HCT116 (cell line): ENCODE results near the gene DISP2. TPM values are rescaled to one million over a fixed set of nuclear protein-coding genes. Genes with fewer than 3 reads are reported as not detected.

ENCODE experiments used
- ATAC-seq: fragments of 200-7000 bp; cut with Tn5 transposase; 2 replicates; pipeline ENCODE4 v1.9.1; 2020; ENCODE audit warnings: mild to moderate bottlenecking, moderate library complexity
- BruUV-seq: library from RNA; stranded (reverse); fragments of 400-500 nt; replicated peaks from 2 replicates; lab custom pipeline; 2021; lab: Mats Ljungman, UMichigan
- CTCF ChIA-PET: fragments of 300-600 bp; sonication (Branson Sonifier 250); formaldehyde crosslinking; loops from one replicate; lab custom pipeline; 2021; ENCODE audit warnings: antibody characterized with exemption; lab: Charles Lee
- POLR2A ChIA-PET: fragments of 300-600, 350-600 bp; sonication (Branson Sonifier 250); formaldehyde crosslinking; loops from one replicate; lab custom pipeline; 2021; ENCODE audit warnings: antibody characterized with exemption; lab: Charles Lee
- RAD21 ChIA-PET, 2 experiments: fragments of 300-600 bp; sonication (Branson Sonifier 250); formaldehyde crosslinking; loops; one replicate each; lab custom pipeline; 2023; ENCODE audit warnings: low total read pairs in 2 of 2; ENCODE audit not compliant: uncharacterized antibody in 2 of 2, unreplicated experiment in 2 of 2, low non-redundant PET in 1 of 2; lab: Charles Lee
- DNase-seq: peaks from one replicate; pipeline ENCODE4 v3.0.0-alpha.2; 2010; ENCODE audit warnings: low read depth, low spot score
- H2AFZ ChIP-seq: fragments of 200-600 bp; shearing (Covaris generic), sonication (generic); 2 replicates; pipeline ENCODE4 v1.6.1; 2017; ENCODE audit warnings: low read depth, mixed run types, mixed read lengths, antibody characterized with exemption, low read length; ENCODE audit not compliant: poor library complexity, severe bottlenecking
- H3K27ac ChIP-seq: 2 replicates; pipeline ENCODE4 v1.5.1; 2012; ENCODE audit warnings: low read depth, low read length
- H3K27me3 ChIP-seq: fragments of 200-600 bp; sonication (generic); 2 replicates; pipeline ENCODE4 v1.6.1; 2016; ENCODE audit warnings: mixed run types, low read length, mixed read lengths; ENCODE audit not compliant: insufficient read depth
- H3K36me3 ChIP-seq, 2 experiments: fragments of 200-500 bp in 1 of 2; fragments of 200-600 bp in 1 of 2; sonication (Bioruptor generic) in 1 of 2; sonication (generic) in 1 of 2; 2 replicates each; pipeline versions ENCODE4 v1.5.1 to v1.6.1; 2014 to 2016; ENCODE audit warnings: low read length in 2 of 2, inconsistent platforms in 1 of 2, mixed read lengths in 1 of 2, mixed run types in 1 of 2; ENCODE audit not compliant: insufficient read depth in 2 of 2, control insufficient read depth in 1 of 2
- H3K4me1 ChIP-seq, 2 experiments: fragments of 200-600 bp in 1 of 2; sonication (generic) in 1 of 2; 2 replicates each; pipeline versions ENCODE4 v1.5.1 to v1.6.1; 2012 to 2017; ENCODE audit warnings: low read length in 2 of 2, inconsistent platforms in 1 of 2, mild to moderate bottlenecking in 1 of 2, mixed read lengths in 1 of 2, mixed run types in 1 of 2, moderate library complexity in 1 of 2; ENCODE audit not compliant: insufficient read depth in 2 of 2, control insufficient read depth in 1 of 2
- H3K4me2 ChIP-seq: fragments of 200-600 bp; sonication (generic); 2 replicates; pipeline ENCODE4 v1.6.1; 2017; ENCODE audit warnings: mixed run types, low read length, mixed read lengths
- H3K4me3 ChIP-seq, 2 experiments: fragments of 200-600 bp in 1 of 2; sonication (generic) in 1 of 2; replicated peaks in 1 of 2; 2 replicates each; pipeline ENCODE4 v1.5.1; 2011 to 2016; ENCODE audit warnings: low read length in 2 of 2, control low read depth in 1 of 2, low read depth in 1 of 2, mild to moderate bottlenecking in 1 of 2, mixed read lengths in 1 of 2, mixed run types in 1 of 2
- H3K79me2 ChIP-seq: fragments of 200-600 bp; sonication (generic); 2 replicates; pipeline ENCODE4 v1.6.1; 2017; ENCODE audit warnings: mild to moderate bottlenecking, mixed run types, low read length, moderate library complexity, mixed read lengths; ENCODE audit not compliant: insufficient read depth
- H3K9ac ChIP-seq: fragments of 200-600 bp; sonication (generic); 2 replicates; pipeline ENCODE4 v1.6.1; 2016; ENCODE audit warnings: low read length, mixed read lengths
- H3K9me2 ChIP-seq: fragments of 200-600 bp; sonication (generic), shearing (Covaris generic); 2 replicates; pipeline ENCODE4 v1.6.1; 2017; ENCODE audit warnings: mixed run types, mild to moderate bottlenecking, moderate library complexity; ENCODE audit not compliant: insufficient read depth
- H3K9me3 ChIP-seq, 2 experiments: fragments of 200-500 bp in 1 of 2; fragments of 200-600 bp in 1 of 2; sonication (Bioruptor generic) in 1 of 2; sonication (generic) in 1 of 2; 2 replicates each; pipeline ENCODE4 v1.6.1; 2014 to 2017; ENCODE audit warnings: low read length in 2 of 2, mixed read lengths in 2 of 2, inconsistent platforms in 1 of 2, low read depth in 1 of 2, mild to moderate bottlenecking in 1 of 2, mixed run types in 1 of 2, moderate library complexity in 1 of 2; ENCODE audit not compliant: control insufficient read depth in 1 of 2, insufficient read depth in 1 of 2
- H4K20me1 ChIP-seq: fragments of 200-600 bp; sonication (generic), shearing (Covaris generic); 2 replicates; pipeline ENCODE4 v1.6.1; 2017; ENCODE audit warnings: mixed run types, mild to moderate bottlenecking, moderate library complexity; ENCODE audit not compliant: insufficient read depth
- CBX3 ChIP-seq: IDR thresholded peaks from 2 replicates; pipeline ENCODE4 v1.6.1; 2012; ENCODE audit warnings: low read depth
- CEBPB ChIP-seq: IDR thresholded peaks from 2 replicates; pipeline ENCODE4 v1.6.1; 2012; ENCODE audit warnings: low read depth
- CTCF ChIP-seq, 3 experiments: fragments of 200-600 bp in 1 of 3; sonication (generic) in 1 of 3; IDR thresholded peaks in 2 of 3; conservative IDR thresholded peaks in 1 of 3; 2 replicates each; pipeline ENCODE4 v1.5.1; 2012 to 2017; ENCODE audit warnings: low read depth in 2 of 3, low read length in 2 of 3, antibody characterized with exemption in 1 of 3, borderline replicate concordance in 1 of 3, control low read depth in 1 of 3, mild to moderate bottlenecking in 1 of 3, mixed read lengths in 1 of 3, mixed run types in 1 of 3, moderate library complexity in 1 of 3; ENCODE audit not compliant: insufficient read depth in 1 of 3
- EGR1 ChIP-seq: IDR thresholded peaks from 2 replicates; pipeline ENCODE4 v1.6.1; 2012; ENCODE audit warnings: low read depth
- ELF1 ChIP-seq: IDR thresholded peaks from 2 replicates; pipeline ENCODE4 v1.6.1; 2012; ENCODE audit warnings: low read depth, borderline replicate concordance
- EZH2 ChIP-seq: fragments of 200-600 bp; sonication (generic); IDR thresholded peaks from 2 replicates; pipeline ENCODE4 v1.6.1; 2017; ENCODE audit warnings: antibody characterized with exemption, mixed run types
- EZH2phosphoT487 ChIP-seq: fragments of 200-600 bp; IDR thresholded peaks from 2 replicates; pipeline ENCODE4 v1.6.1; 2018; ENCODE audit warnings: antibody characterized with exemption, borderline replicate concordance
- FOSL1 ChIP-seq: IDR thresholded peaks from 2 replicates; pipeline ENCODE4 v1.6.1; 2012; ENCODE audit warnings: low read depth
- JUND ChIP-seq: IDR thresholded peaks from 2 replicates; pipeline ENCODE4 v1.6.1; 2012
- MAX ChIP-seq: IDR thresholded peaks from 2 replicates; pipeline ENCODE4 v1.6.1; 2012
- POLR2A ChIP-seq: IDR thresholded peaks from 2 replicates; pipeline ENCODE4 v1.7.0; 2011; ENCODE audit warnings: borderline replicate concordance; ENCODE audit not compliant: insufficient read depth, insufficient read length; ENCODE audit errors: extremely low read depth
- POLR2AphosphoS5 ChIP-seq: IDR thresholded peaks from 2 replicates; pipeline ENCODE4 v1.6.1; 2011; ENCODE audit warnings: mild to moderate bottlenecking, low read depth, low read length, moderate library complexity
- RAD21 ChIP-seq: IDR thresholded peaks from 2 replicates; pipeline ENCODE4 v1.6.1; 2012; ENCODE audit warnings: low read depth, mild to moderate bottlenecking
- SIN3A ChIP-seq: IDR thresholded peaks from 2 replicates; pipeline ENCODE4 v1.6.1; 2012; ENCODE audit warnings: low read depth
- TCF7L2 ChIP-seq: IDR thresholded peaks from 2 replicates; pipeline ENCODE4 v1.7.0; 2011; ENCODE audit warnings: borderline replicate concordance, inconsistent platforms; ENCODE audit not compliant: insufficient read depth, insufficient read length; ENCODE audit errors: extremely low read depth
- YY1 ChIP-seq: IDR thresholded peaks from 2 replicates; pipeline ENCODE4 v1.6.1; 2011; ENCODE audit warnings: low read length, low read depth, moderate library complexity, mild to moderate bottlenecking; ENCODE audit not compliant: insufficient replicate concordance; ENCODE audit errors: extremely low read depth
- ZFX ChIP-seq: fragments of 450-650 bp; IDR thresholded peaks from 2 replicates; pipeline ENCODE4 v1.6.1; 2017
- intact Hi-C: fragments of 100-400 bp; cut with micrococcal nuclease; formaldehyde crosslinking; loops from 2 replicates; pipeline ENCODE4 v1.10.0; 2022
- total RNA-seq: library from RNA; stranded (reverse); gene quantifications from one replicate; pipeline ENCODE4 v1.2.1, GENCODE V29; 2021; ENCODE audit not compliant: unreplicated experiment
- TF ChIP-seq, protein P1 (sequence below): IDR thresholded peaks from 2 replicates; pipeline ENCODE4 v1.6.1; 2012; ENCODE audit warnings: low read depth

Gene DISP2
- total RNA-seq, 1 experiment from 2014 or later, result 3.3 TPM

GRCh38 chr15:40360015-40360414 is 2.0 kb downstream of the DISP2 start:
- Histone ChIP-seq H3K9ac (no peak overlapping the region), H3K9me2 (no peaks in the 10 kb centered on the region), H3K4me1 (peaks cover 10 to 18% of the 10 kb centered on the region in 2 experiments), H3K9me3 (no peaks in the 10 kb centered on the region), H3K79me2 (no peaks in the 10 kb centered on the region), H3K27ac (no peak overlapping the region), H3K27me3 (no peaks in the 10 kb centered on the region), H3K36me3 (no peaks in the 10 kb centered on the region), H3K4me3 (no peak overlapping the region), H3K4me2 (no peak overlapping the region), H2AFZ (no peak overlapping the region), H4K20me1 (no peaks in the 10 kb centered on the region)
- TF ChIP-seq RAD21, result no peak
- POLR2A ChIA-PET, result no interaction called here
- RAD21 ChIA-PET, result no interaction called here
- CTCF ChIA-PET, result no interaction called here
- ATAC-seq (no peak), DNase-seq (no peak)
- intact Hi-C loops, result no loop called here
- BruUV-seq, result no TSS peak

- peaks cover 10 to 18% of the 10 kb centered on the region in 2 experiments for H3K4me1 ChIP-seq
- H2AFZ ChIP-seq, result no peak overlapping the region
- H3K4me3 ChIP-seq, result no peak overlapping the region
- POLR2A ChIA-PET, result no interaction called here
- H3K9me3 ChIP-seq, result no peaks in the 10 kb centered on the region
- intact Hi-C loops, result no loop called here
- no peak for ATAC-seq
- no peaks in the 10 kb centered on the region for H3K27me3 ChIP-seq
- no peaks in the 10 kb centered on the region for H3K9me2 ChIP-seq
- CTCF ChIA-PET, result no interaction called here
- no peaks in the 10 kb centered on the region for H3K36me3 ChIP-seq
- no peaks in the 10 kb centered on the region for H4K20me1 ChIP-seq
- H3K79me2 ChIP-seq, result no peaks in the 10 kb centered on the region
- H3K9ac ChIP-seq, result no peak overlapping the region
- BruUV-seq, result no TSS peak
- no peak for DNase-seq
- RAD21 ChIA-PET, result no interaction called here
- no peak overlapping the region for H3K4me2 ChIP-seq
- H3K27ac ChIP-seq, result no peak overlapping the region
- TF ChIP-seq ZFX, result no peak
- TF ChIP-seq YY1, result no peak
- TF ChIP-seq RAD21, result no peak
- no peak for TF ChIP-seq EZH2phosphoT487
- TF ChIP-seq CEBPB, result no peak
- no peak for TF ChIP-seq CTCF (IDR thresholded peaks at IDR 0.05 in 2 of 3, conservative IDR thresholded peaks at IDR 0.05 in 1 of 3; ENCODE audit: borderline replicate concordance in 1 of 3, insufficient read depth in 1 of 3, low read depth in 2 of 3, low read length in 2 of 3)
- TF ChIP-seq SIN3A, result no peak
- TF ChIP-seq, protein P1, sequence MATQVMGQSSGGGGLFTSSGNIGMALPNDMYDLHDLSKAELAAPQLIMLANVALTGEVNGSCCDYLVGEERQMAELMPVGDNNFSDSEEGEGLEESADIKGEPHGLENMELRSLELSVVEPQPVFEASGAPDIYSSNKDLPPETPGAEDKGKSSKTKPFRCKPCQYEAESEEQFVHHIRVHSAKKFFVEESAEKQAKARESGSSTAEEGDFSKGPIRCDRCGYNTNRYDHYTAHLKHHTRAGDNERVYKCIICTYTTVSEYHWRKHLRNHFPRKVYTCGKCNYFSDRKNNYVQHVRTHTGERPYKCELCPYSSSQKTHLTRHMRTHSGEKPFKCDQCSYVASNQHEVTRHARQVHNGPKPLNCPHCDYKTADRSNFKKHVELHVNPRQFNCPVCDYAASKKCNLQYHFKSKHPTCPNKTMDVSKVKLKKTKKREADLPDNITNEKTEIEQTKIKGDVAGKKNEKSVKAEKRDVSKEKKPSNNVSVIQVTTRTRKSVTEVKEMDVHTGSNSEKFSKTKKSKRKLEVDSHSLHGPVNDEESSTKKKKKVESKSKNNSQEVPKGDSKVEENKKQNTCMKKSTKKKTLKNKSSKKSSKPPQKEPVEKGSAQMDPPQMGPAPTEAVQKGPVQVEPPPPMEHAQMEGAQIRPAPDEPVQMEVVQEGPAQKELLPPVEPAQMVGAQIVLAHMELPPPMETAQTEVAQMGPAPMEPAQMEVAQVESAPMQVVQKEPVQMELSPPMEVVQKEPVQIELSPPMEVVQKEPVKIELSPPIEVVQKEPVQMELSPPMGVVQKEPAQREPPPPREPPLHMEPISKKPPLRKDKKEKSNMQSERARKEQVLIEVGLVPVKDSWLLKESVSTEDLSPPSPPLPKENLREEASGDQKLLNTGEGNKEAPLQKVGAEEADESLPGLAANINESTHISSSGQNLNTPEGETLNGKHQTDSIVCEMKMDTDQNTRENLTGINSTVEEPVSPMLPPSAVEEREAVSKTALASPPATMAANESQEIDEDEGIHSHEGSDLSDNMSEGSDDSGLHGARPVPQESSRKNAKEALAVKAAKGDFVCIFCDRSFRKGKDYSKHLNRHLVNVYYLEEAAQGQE, result no peak
- TF ChIP-seq TCF7L2, result no peak
- no peak for TF ChIP-seq POLR2A
- no peak for TF ChIP-seq MAX
- TF ChIP-seq JUND, result no peak
- no peak for TF ChIP-seq FOSL1
- no peak for TF ChIP-seq EGR1
- no peak for TF ChIP-seq EZH2
- no peak for TF ChIP-seq POLR2AphosphoS5
- no peak for TF ChIP-seq ELF1
- TF ChIP-seq CBX3, result no peak
These were observed 3.6 kb downstream of the DISP2 start for GRCh38 chr15:40361640-40362039.
